HL-60 (cell line): ENCODE results near the gene ERFE.

Experiments used
- DNase-seq, 2 experiments: peaks; one replicate each; pipeline ENCODE4 v3.0.0-alpha.2; 2010 to 2020; ENCODE audit warnings: low read depth in 1 of 2, low spot score in 1 of 2
- H3K27ac ChIP-seq: fragments of 250-450 bp; sonication (Bioruptor Pico); replicated peaks from 2 replicates; pipeline ENCODE4 v1.5.1; 2020; ENCODE audit warnings: mild to moderate bottlenecking, moderate library complexity
- H3K27me3 ChIP-seq: fragments of 250-450 bp; sonication (Bioruptor Pico); 2 replicates; pipeline ENCODE4 v1.5.1; 2021; ENCODE audit warnings: mild to moderate bottlenecking, moderate library complexity; ENCODE audit not compliant: insufficient read depth, poor library complexity, severe bottlenecking
- H3K4me3 ChIP-seq: replicated peaks from 2 replicates; pipeline ENCODE4 v1.5.1; 2011; ENCODE audit warnings: mild to moderate bottlenecking, control low read depth, low read length; ENCODE audit not compliant: insufficient read depth
- CTCF ChIP-seq: IDR thresholded peaks from one replicate; pipeline ENCODE4 v1.5.1; 2011; ENCODE audit warnings: low read length, control low read depth, inconsistent platforms; ENCODE audit not compliant: insufficient read depth
- GABPA ChIP-seq: IDR thresholded peaks from 2 replicates; pipeline ENCODE4 v1.6.1; 2012; ENCODE audit warnings: low read depth
- POLR2AphosphoS5 ChIP-seq: IDR thresholded peaks from 2 replicates; pipeline ENCODE4 v1.6.1; 2012; ENCODE audit warnings: low read depth
- SPI1 ChIP-seq: IDR thresholded peaks from 2 replicates; pipeline ENCODE4 v1.6.1; 2012; ENCODE audit warnings: low read depth, mild to moderate bottlenecking, borderline replicate concordance
- TF ChIP-seq, protein P1 (sequence below): IDR thresholded peaks from 2 replicates; pipeline ENCODE4 v1.6.1; 2012; ENCODE audit warnings: low read depth; ENCODE audit not compliant: insufficient replicate concordance

The ERFE gene

DNA sequence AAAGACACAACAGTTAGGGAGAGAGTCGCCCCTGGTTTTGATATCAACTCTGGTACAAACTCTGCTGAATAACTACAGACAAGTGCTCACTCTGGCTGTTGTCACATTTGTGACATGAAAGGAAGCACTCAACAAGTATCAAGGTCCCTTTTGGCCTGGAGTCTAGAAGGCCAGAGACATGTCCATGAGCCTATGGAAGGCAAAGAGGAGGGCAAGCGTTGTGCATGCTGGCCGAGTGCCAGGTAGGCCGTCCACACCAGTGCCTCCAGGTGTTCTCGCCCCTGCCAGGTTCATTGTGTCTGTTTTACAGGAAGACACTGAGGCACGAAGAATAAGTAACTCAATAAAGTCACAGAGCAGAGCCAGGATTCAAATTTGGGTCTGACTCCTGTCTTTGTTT is 23.6 kb downstream of the ERFE start:
- H3K27ac ChIP-seq: no peak overlapping the region
- no peaks in the 10 kb centered on the region for H3K27me3 ChIP-seq
- TF ChIP-seq POLR2AphosphoS5: no peak
- no peak for TF ChIP-seq CTCF
- no peak for TF ChIP-seq GABPA
- TF ChIP-seq SPI1: no peak
- TF ChIP-seq, protein P1, sequence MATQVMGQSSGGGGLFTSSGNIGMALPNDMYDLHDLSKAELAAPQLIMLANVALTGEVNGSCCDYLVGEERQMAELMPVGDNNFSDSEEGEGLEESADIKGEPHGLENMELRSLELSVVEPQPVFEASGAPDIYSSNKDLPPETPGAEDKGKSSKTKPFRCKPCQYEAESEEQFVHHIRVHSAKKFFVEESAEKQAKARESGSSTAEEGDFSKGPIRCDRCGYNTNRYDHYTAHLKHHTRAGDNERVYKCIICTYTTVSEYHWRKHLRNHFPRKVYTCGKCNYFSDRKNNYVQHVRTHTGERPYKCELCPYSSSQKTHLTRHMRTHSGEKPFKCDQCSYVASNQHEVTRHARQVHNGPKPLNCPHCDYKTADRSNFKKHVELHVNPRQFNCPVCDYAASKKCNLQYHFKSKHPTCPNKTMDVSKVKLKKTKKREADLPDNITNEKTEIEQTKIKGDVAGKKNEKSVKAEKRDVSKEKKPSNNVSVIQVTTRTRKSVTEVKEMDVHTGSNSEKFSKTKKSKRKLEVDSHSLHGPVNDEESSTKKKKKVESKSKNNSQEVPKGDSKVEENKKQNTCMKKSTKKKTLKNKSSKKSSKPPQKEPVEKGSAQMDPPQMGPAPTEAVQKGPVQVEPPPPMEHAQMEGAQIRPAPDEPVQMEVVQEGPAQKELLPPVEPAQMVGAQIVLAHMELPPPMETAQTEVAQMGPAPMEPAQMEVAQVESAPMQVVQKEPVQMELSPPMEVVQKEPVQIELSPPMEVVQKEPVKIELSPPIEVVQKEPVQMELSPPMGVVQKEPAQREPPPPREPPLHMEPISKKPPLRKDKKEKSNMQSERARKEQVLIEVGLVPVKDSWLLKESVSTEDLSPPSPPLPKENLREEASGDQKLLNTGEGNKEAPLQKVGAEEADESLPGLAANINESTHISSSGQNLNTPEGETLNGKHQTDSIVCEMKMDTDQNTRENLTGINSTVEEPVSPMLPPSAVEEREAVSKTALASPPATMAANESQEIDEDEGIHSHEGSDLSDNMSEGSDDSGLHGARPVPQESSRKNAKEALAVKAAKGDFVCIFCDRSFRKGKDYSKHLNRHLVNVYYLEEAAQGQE: no peak
- no peak for DNase-seq
- H3K4me3 ChIP-seq: no peak overlapping the region

DNA sequence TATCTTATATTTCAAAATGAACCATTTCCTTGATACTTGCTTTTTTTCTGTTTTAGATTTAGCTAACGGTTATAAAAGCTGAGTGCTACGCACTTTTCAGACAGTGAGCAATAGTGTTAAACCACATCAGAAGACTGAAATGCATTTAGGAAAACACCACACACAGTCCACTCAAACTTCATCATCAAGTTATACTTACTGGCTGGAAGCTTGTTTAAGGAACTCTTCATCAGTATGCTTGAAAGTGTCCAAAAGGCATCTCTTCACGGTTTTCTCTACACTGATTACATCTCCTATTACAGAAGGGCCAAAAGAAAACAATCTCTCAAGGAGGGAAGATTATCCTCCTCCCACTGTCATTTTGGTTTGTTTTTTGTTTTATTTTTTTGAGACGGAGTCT is 25.1 kb downstream of the ERFE start:
- no peak for DNase-seq
- no peak overlapping the region for H3K4me3 ChIP-seq
- no peak overlapping the region for H3K27ac ChIP-seq
- no peaks in the 10 kb centered on the region for H3K27me3 ChIP-seq
- TF ChIP-seq SPI1 (no peak), CTCF (no peak), POLR2AphosphoS5 (no peak), GABPA (no peak)
- TF ChIP-seq, protein P1: no peak

DNA sequence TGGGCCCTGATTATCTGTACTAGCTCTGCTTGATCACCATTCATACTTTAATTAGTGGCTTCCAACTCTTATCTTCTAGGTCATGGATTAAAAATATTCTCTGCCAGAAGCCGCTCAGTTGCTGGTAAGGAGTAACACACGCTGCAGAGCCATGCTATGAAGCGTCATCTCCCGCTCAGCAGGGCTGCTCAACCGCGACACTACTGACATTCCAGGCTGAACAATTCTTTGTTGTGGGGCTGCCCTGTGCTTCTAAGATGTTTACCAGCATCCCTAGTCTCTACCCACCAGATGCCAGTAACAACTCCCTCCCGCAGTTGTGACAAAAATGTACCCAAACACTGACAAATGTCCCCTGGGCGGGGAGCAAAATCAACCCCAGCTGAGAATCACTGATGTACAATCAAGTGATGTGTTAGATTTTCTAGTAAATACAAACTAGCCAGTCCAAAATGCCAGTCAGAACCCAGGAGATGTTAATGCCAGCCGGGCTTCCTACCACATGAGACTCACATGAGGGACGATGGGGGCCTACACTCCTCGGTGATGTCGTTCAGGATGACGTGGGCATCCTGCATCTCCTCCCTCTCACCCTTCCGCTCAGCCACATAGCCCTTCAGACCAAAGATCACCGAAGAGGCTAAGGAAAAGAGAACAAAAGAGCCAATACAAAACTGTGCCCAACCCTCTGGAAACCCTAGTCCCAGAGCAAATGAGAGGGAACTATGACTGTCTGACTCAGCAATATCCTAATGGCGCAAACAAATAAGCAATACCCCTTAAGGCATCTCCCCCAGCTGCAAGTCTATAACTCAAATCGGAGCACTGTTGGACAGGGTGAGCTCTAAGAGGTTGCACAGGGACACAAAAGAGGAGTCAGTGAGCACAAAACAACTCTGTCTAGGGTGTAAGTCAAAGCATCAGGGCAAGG is 29.1 kb downstream of the ERFE start:
- H3K27ac ChIP-seq: no peak overlapping the region
- no peaks in the 10 kb centered on the region for H3K27me3 ChIP-seq

More for the DNA sequence above, 29.1 kb downstream of the ERFE start:
- TF ChIP-seq, protein P1: no peak
- TF ChIP-seq SPI1: no peak
- TF ChIP-seq CTCF: no peak
- no peak for TF ChIP-seq POLR2AphosphoS5
- TF ChIP-seq GABPA: no peak
- DNase-seq: no peak
- H3K4me3 ChIP-seq: no peak overlapping the region
